Measurements from ENCODE around the gene CT45A1. TPM values are rescaled to one million over a fixed set of nuclear protein-coding genes. Genes with fewer than 3 reads are reported as not detected.
"Not testable (repeated sequence)": the region's sequence is repeated elsewhere in the genome, so short reads cannot be mapped to it uniquely, and the experiment has no call there.

The CT45A1 gene
- total RNA-seq, 4 donors from 2014 or later, result not detected

GRCh38 chrX:135707880-135708279 is 5.6 kb upstream of the CT45A1 start:
- Histone ChIP-seq H3K36me3 (no peaks in the 10 kb centered on the region), H3K27me3 (no peaks in the 10 kb centered on the region), H3K9me3 (no peaks in the 10 kb centered on the region), H3K4me3 (no peak overlapping the region), H3K27ac (no peak overlapping the region), H3K4me1 (no peaks in the 10 kb centered on the region)
- TF ChIP-seq EP300 (IDR thresholded peaks at IDR 0.05), result no peak
- no peak for TF ChIP-seq POLR2A (IDR thresholded peaks at IDR 0.05)
- TF ChIP-seq, protein P1, sequence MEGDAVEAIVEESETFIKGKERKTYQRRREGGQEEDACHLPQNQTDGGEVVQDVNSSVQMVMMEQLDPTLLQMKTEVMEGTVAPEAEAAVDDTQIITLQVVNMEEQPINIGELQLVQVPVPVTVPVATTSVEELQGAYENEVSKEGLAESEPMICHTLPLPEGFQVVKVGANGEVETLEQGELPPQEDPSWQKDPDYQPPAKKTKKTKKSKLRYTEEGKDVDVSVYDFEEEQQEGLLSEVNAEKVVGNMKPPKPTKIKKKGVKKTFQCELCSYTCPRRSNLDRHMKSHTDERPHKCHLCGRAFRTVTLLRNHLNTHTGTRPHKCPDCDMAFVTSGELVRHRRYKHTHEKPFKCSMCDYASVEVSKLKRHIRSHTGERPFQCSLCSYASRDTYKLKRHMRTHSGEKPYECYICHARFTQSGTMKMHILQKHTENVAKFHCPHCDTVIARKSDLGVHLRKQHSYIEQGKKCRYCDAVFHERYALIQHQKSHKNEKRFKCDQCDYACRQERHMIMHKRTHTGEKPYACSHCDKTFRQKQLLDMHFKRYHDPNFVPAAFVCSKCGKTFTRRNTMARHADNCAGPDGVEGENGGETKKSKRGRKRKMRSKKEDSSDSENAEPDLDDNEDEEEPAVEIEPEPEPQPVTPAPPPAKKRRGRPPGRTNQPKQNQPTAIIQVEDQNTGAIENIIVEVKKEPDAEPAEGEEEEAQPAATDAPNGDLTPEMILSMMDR (IDR thresholded peaks at IDR 0.05), result no peak
- no peak for TF ChIP-seq POLR2AphosphoS5 (IDR thresholded peaks at IDR 0.05)
- ATAC-seq, result no peak
- no CpG with 5 or more reads among the region's 12 CpGs for WGBS, 2 donors (ENCODE audit: low coverage in 1 of 2)

- 79% methylated on average over 8 of the region's 20 CpGs; no CpG with 5 or more reads in 1 of the 2 donors for WGBS, 2 donors (ENCODE audit: low coverage in 1 of 2)
- Histone ChIP-seq H3K36me3 (no peaks in the 10 kb centered on the region), H3K9me3 (no peaks in the 10 kb centered on the region), H3K4me3 (no peak overlapping the region), H3K27ac (no peak overlapping the region), H3K4me1 (no peaks in the 10 kb centered on the region), H3K27me3 (no peaks in the 10 kb centered on the region)
- no peak for TF ChIP-seq POLR2A (IDR thresholded peaks at IDR 0.05)
- TF ChIP-seq EP300 (IDR thresholded peaks at IDR 0.05), result no peak
- TF ChIP-seq, protein P1 (IDR thresholded peaks at IDR 0.05), result no peak
- no peak for TF ChIP-seq POLR2AphosphoS5 (IDR thresholded peaks at IDR 0.05)
- no peak for ATAC-seq
Measured at GRCh38 chrX:135713795-135714194, 356 bp downstream of the CT45A1 start.

GRCh38 chrX:135734666-135735065 is 21.2 kb downstream of the CT45A1 start:
- H3K4me3 ChIP-seq, H3K27ac ChIP-seq, H3K36me3 ChIP-seq, ATAC-seq, H3K27me3 ChIP-seq, H3K4me1 ChIP-seq, H3K9me3 ChIP-seq: not testable (repeated sequence)
- 73 to 80% methylated on average over 2 to 5 of the region's 5 CpGs for WGBS, 2 donors (ENCODE audit: low coverage in 1 of 2)

GRCh38 chrX:135737366-135738071 is 24.1 kb downstream of the CT45A1 start:
- no peaks in the 10 kb centered on the region for H3K4me1 ChIP-seq
- H3K36me3 ChIP-seq, result no peaks in the 10 kb centered on the region
- no peak overlapping the region for H3K27ac ChIP-seq
- ATAC-seq, result no peak
- WGBS, 2 donors (ENCODE audit: low coverage in 1 of 2), result 50 to 53% methylated on average over 1 to 3 of the region's 4 CpGs
- H3K27me3 ChIP-seq, result no peaks in the 10 kb centered on the region
- H3K4me3 ChIP-seq, result no peak overlapping the region
- H3K9me3 ChIP-seq, result no peaks in the 10 kb centered on the region
- TF ChIP-seq POLR2A (IDR thresholded peaks at IDR 0.05) (no peak), POLR2AphosphoS5 (IDR thresholded peaks at IDR 0.05) (no peak), EP300 (IDR thresholded peaks at IDR 0.05) (no peak)
- TF ChIP-seq, protein P1 (IDR thresholded peaks at IDR 0.05), result no peak

DNA sequence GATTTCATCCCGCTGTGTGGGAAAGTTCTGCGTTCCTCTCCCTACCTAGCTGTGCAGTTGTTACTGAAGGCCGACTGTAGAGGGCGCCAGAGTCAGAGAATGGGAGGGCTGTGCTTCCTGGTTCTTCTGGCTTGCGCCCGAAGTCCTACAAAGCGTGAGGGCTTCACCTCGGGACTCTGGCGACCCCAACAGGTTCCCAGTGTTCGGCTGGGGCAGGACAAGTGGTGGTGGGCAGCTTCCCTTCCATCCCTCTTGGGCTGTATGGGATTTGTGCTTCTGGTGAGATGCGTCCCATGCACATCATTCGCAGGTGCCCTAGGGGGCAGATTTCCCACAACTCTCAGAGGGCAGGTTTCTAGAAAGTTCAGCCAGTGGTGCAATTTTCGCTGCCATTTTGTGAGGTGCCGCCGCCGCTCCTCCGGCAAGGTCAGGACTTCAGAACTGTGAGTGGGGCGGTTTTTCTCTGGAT is 27.3 kb downstream of the CT45A1 start:
- Histone ChIP-seq H3K27ac (no peak overlapping the region), H3K9me3 (no peaks in the 10 kb centered on the region), H3K36me3 (no peaks in the 10 kb centered on the region), H3K27me3 (no peaks in the 10 kb centered on the region), H3K4me3 (no peak overlapping the region), H3K4me1 (no peaks in the 10 kb centered on the region)
- TF ChIP-seq POLR2AphosphoS5 (IDR thresholded peaks at IDR 0.05), result no peak
- TF ChIP-seq, protein P1 (IDR thresholded peaks at IDR 0.05), result peak in 1 of 4 experiments; percentile 26
- ATAC-seq, result no peak
- 56% methylated on average over 9 of the region's 18 CpGs; no CpG with 5 or more reads in 1 of the 2 donors for WGBS, 2 donors (ENCODE audit: low coverage in 1 of 2)
